Naive thymus-derived CD8-positive, alpha-beta T cell (primary cell): ENCODE results near the gene PLXNA4. TPM values are rescaled to one million over a fixed set of nuclear protein-coding genes. Genes with fewer than 3 reads are reported as not detected.

Experiments
- ATAC-seq, 2 donors: fragments of 150-1000 bp; cut with Tn5 transposase in 1 of 2; sonication (Bioruptor Pico), chemical (Tn5 transposase) in 1 of 2; 1 replicate in 1 of 2; 2 replicates in 1 of 2; pipeline ENCODE4 v1.10.0; 2021; ENCODE audit warnings: mild to moderate bottlenecking in 2 of 2, moderate library complexity in 2 of 2
- POLR2A ChIA-PET: fragments of 350-600 bp; sonication (Branson Sonifier 250); formaldehyde crosslinking; loops from one replicate; lab custom pipeline; 2021; ENCODE audit warnings: antibody characterized with exemption; lab: Charles Lee
- DNase-seq, 10 donors: peaks; one replicate each; pipeline versions ENCODE4 v3.0.0 to v3.0.0-alpha.2; 2020 to 2022
- H3K27ac Mint-ChIP-seq, 10 donors: one replicate each; pipeline ENCODE4 v1.8.0; 2020 to 2022; ENCODE audit warnings: mild to moderate bottlenecking in 10 of 10, mixed read lengths in 10 of 10, moderate library complexity in 4 of 10, inconsistent platforms in 1 of 10
- H3K27me3 Mint-ChIP-seq, 5 donors: one replicate each; pipeline ENCODE4 v1.8.0; 2021 to 2022; ENCODE audit warnings: mixed read lengths in 5 of 5
- H3K36me3 Mint-ChIP-seq, 3 donors: one replicate each; pipeline ENCODE4 v1.8.0; 2020 to 2022; ENCODE audit warnings: mixed read lengths in 3 of 3, mild to moderate bottlenecking in 2 of 3, inconsistent platforms in 1 of 3
- H3K4me1 Mint-ChIP-seq, 4 donors: one replicate each; pipeline ENCODE4 v1.8.0; 2021 to 2022; ENCODE audit warnings: mixed read lengths in 4 of 4
- H3K4me3 Mint-ChIP-seq, 10 donors: one replicate each; pipeline ENCODE4 v1.8.0; 2020 to 2022; ENCODE audit warnings: mild to moderate bottlenecking in 10 of 10, mixed read lengths in 10 of 10, moderate library complexity in 6 of 10, inconsistent platforms in 1 of 10
- H3K9me3 Mint-ChIP-seq, 9 donors: one replicate each; pipeline ENCODE4 v1.8.0; 2020 to 2022; ENCODE audit warnings: mixed read lengths in 9 of 9, mild to moderate bottlenecking in 3 of 9, inconsistent platforms in 1 of 9, moderate library complexity in 1 of 9
- polyA plus RNA-seq, 3 donors: library from polyadenylated mRNA; unstranded; fragments of 300-500 nt; fragmentation: Illumina TruSeq; gene quantifications; one replicate each; pipeline ENCODE4 v1.2.3, GENCODE V29; 2021
- total RNA-seq, 8 experiments: library from RNA in 2 of 8; stranded (reverse) in 2 of 8; gene quantifications; one replicate each; pipeline ENCODE4 v1.2.3 and lab custom pipeline; 2021 to 2026

PLXNA4 gene
- total and polyA plus RNA-seq, 5 experiments from 2014 or later, result 0.05 to 1.2 (median 0.27) TPM

- no peak for DNase-seq
- POLR2A ChIA-PET, result no interaction called here
Measured at GRCh38 chr7:132362059-132362458, 214.2 kb downstream of the PLXNA4 start.

GRCh38 chr7:132361146-132361545, 215.1 kb downstream of the PLXNA4 start:
- DNase-seq, result no peak
- POLR2A ChIA-PET, result no interaction called here
- Mint-ChIP-seq H3K4me1 (peaks cover 0 to 3% (median 2%) of the 10 kb centered on the region in 4 donors), H3K36me3 (no peaks in the 10 kb centered on the region), H3K9me3 (peaks cover 0 to 3% (median 0%) of the 10 kb centered on the region in 9 donors), H3K27ac (no peak overlapping the region), H3K4me3 (no peak overlapping the region), H3K27me3 (peaks cover 4 to 19% (median 8%) of the 10 kb centered on the region in 5 donors)
- ATAC-seq, result no peak

More at GRCh38 chr7:132362059-132362458, 214.2 kb downstream of the PLXNA4 start:
- no peak for ATAC-seq
- Mint-ChIP-seq H3K27me3 (peaks cover 2 to 15% (median 8%) of the 10 kb centered on the region in 5 donors), H3K9me3 (peaks cover 0 to 3% (median 0%) of the 10 kb centered on the region in 9 donors), H3K4me1 (peaks cover 0 to 3% (median 2%) of the 10 kb centered on the region in 4 donors), H3K27ac (no peak overlapping the region), H3K36me3 (no peaks in the 10 kb centered on the region), H3K4me3 (no peak overlapping the region)

GRCh38 chr7:132359743-132360142, 216.5 kb downstream of the PLXNA4 start:
- H3K9me3 Mint-ChIP-seq, result peaks cover 0 to 3% (median 0%) of the 10 kb centered on the region in 9 donors
- ATAC-seq (no peak), DNase-seq (no peak)
- H3K4me1 Mint-ChIP-seq, result peaks cover 0 to 3% (median 2%) of the 10 kb centered on the region in 4 donors
- H3K27me3 Mint-ChIP-seq, result peaks cover 3 to 15% (median 9%) of the 10 kb centered on the region in 5 donors
- no peak overlapping the region for H3K4me3 Mint-ChIP-seq
- no peaks in the 10 kb centered on the region for H3K36me3 Mint-ChIP-seq
- POLR2A ChIA-PET, result no interaction called here
- H3K27ac Mint-ChIP-seq, result no peak overlapping the region

GRCh38 chr7:132355048-132355447, 221.2 kb downstream of the PLXNA4 start:
- Mint-ChIP-seq H3K36me3 (no peaks in the 10 kb centered on the region), H3K9me3 (no peaks in the 10 kb centered on the region), H3K4me1 (peaks cover 0 to 4% (median 0%) of the 10 kb centered on the region in 4 donors), H3K4me3 (no peak overlapping the region), H3K27me3 (peaks cover 4 to 43% (median 17%) of the 10 kb centered on the region in 5 donors), H3K27ac (peak overlapping the region in 1 of 10 donors; percentile 21)
- DNase-seq (no peak), ATAC-seq (no peak)
- POLR2A ChIA-PET, result no interaction called here

- ATAC-seq (no peak), DNase-seq (no peak)
- Mint-ChIP-seq H3K9me3 (no peaks in the 10 kb centered on the region), H3K27me3 (peaks cover 6 to 48% (median 20%) of the 10 kb centered on the region in 5 donors), H3K4me1 (peaks cover 0 to 4% (median 0%) of the 10 kb centered on the region in 4 donors), H3K36me3 (no peaks in the 10 kb centered on the region), H3K27ac (no peak overlapping the region), H3K4me3 (no peak overlapping the region)
- POLR2A ChIA-PET, result no interaction called here
Measured at GRCh38 chr7:132354527-132354926, 221.7 kb downstream of the PLXNA4 start.

- Mint-ChIP-seq H3K4me3 (no peak overlapping the region), H3K27me3 (peaks cover 6 to 50% (median 20%) of the 10 kb centered on the region in 5 donors), H3K9me3 (no peaks in the 10 kb centered on the region), H3K4me1 (peaks cover 0 to 4% (median 0%) of the 10 kb centered on the region in 4 donors), H3K27ac (no peak overlapping the region), H3K36me3 (no peaks in the 10 kb centered on the region)
- POLR2A ChIA-PET, result no interaction called here
- no peak for DNase-seq
- no peak for ATAC-seq
Measured at GRCh38 chr7:132353936-132354335, 222.3 kb downstream of the PLXNA4 start.

- H3K27me3 Mint-ChIP-seq, result peaks cover 8 to 60% (median 20%) of the 10 kb centered on the region in 5 donors
- H3K4me1 Mint-ChIP-seq, result peaks cover 0 to 4% (median 0%) of the 10 kb centered on the region in 4 donors
- H3K4me3 Mint-ChIP-seq, result no peak overlapping the region
- POLR2A ChIA-PET, result no interaction called here
- ATAC-seq (no peak), DNase-seq (no peak)
- no peaks in the 10 kb centered on the region for H3K36me3 Mint-ChIP-seq
- H3K9me3 Mint-ChIP-seq, result no peaks in the 10 kb centered on the region
- H3K27ac Mint-ChIP-seq, result peak overlapping the region in 1 of 10 donors; percentile 11
Measured at GRCh38 chr7:132352800-132353199, 223.5 kb downstream of the PLXNA4 start.

GRCh38 chr7:132351954-132352499, 224.2 kb downstream of the PLXNA4 start:
- Mint-ChIP-seq H3K27me3 (peaks cover 12 to 67% (median 22%) of the 10 kb centered on the region in 5 donors), H3K27ac (no peak overlapping the region), H3K4me3 (no peak overlapping the region), H3K9me3 (no peaks in the 10 kb centered on the region), H3K36me3 (no peaks in the 10 kb centered on the region), H3K4me1 (peaks cover 0 to 4% (median 0%) of the 10 kb centered on the region in 4 donors)
- no peak for DNase-seq
- no peak for ATAC-seq
- POLR2A ChIA-PET, result no interaction called here

GRCh38 chr7:132350741-132351140, 225.5 kb downstream of the PLXNA4 start:
- ATAC-seq (no peak), DNase-seq (no peak)
- Mint-ChIP-seq H3K4me1 (peaks cover 0 to 5% (median 0%) of the 10 kb centered on the region in 4 donors), H3K9me3 (no peaks in the 10 kb centered on the region), H3K4me3 (no peak overlapping the region), H3K27ac (no peak overlapping the region), H3K27me3 (peaks cover 11 to 67% (median 27%) of the 10 kb centered on the region in 5 donors), H3K36me3 (no peaks in the 10 kb centered on the region)
- POLR2A ChIA-PET, result no interaction called here

GRCh38 chr7:132349075-132349474, 227.2 kb downstream of the PLXNA4 start:
- POLR2A ChIA-PET, result no interaction called here
- Mint-ChIP-seq H3K4me3 (no peak overlapping the region), H3K27ac (no peak overlapping the region), H3K36me3 (no peaks in the 10 kb centered on the region), H3K4me1 (peaks cover 0 to 6% (median 0%) of the 10 kb centered on the region in 4 donors), H3K27me3 (peaks cover 11 to 57% (median 23%) of the 10 kb centered on the region in 5 donors), H3K9me3 (no peaks in the 10 kb centered on the region)
- DNase-seq, result no peak
- no peak for ATAC-seq

- no peaks in the 10 kb centered on the region for H3K9me3 Mint-ChIP-seq
- peaks cover 0 to 6% (median 0%) of the 10 kb centered on the region in 4 donors for H3K4me1 Mint-ChIP-seq
- H3K27ac Mint-ChIP-seq, result no peak overlapping the region
- POLR2A ChIA-PET, result no interaction called here
- no peak overlapping the region for H3K4me3 Mint-ChIP-seq
- ATAC-seq (no peak), DNase-seq (no peak)
- H3K27me3 Mint-ChIP-seq, result peaks cover 11 to 56% (median 16%) of the 10 kb centered on the region in 5 donors
- no peaks in the 10 kb centered on the region for H3K36me3 Mint-ChIP-seq
Measured at GRCh38 chr7:132348341-132348740, 227.9 kb downstream of the PLXNA4 start.

GRCh38 chr7:132347858-132348257, 228.4 kb downstream of the PLXNA4 start:
- ATAC-seq, result no peak
- no peak for DNase-seq
- Mint-ChIP-seq H3K4me1 (peaks cover 0 to 4% (median 0%) of the 10 kb centered on the region in 4 donors), H3K9me3 (no peaks in the 10 kb centered on the region), H3K4me3 (no peak overlapping the region), H3K36me3 (no peaks in the 10 kb centered on the region), H3K27me3 (peaks cover 11 to 51% (median 14%) of the 10 kb centered on the region in 5 donors), H3K27ac (no peak overlapping the region)
- POLR2A ChIA-PET, result no interaction called here

- peaks cover 0 to 3% (median 0%) of the 10 kb centered on the region in 4 donors for H3K4me1 Mint-ChIP-seq
Measured at GRCh38 chr7:132347123-132347522, 229.1 kb downstream of the PLXNA4 start.

More at GRCh38 chr7:132347123-132347522, 229.1 kb downstream of the PLXNA4 start:
- Mint-ChIP-seq H3K4me3 (no peak overlapping the region), H3K9me3 (no peaks in the 10 kb centered on the region), H3K27ac (no peak overlapping the region), H3K36me3 (no peaks in the 10 kb centered on the region), H3K27me3 (peaks cover 6 to 43% (median 12%) of the 10 kb centered on the region in 5 donors)
- ATAC-seq (no peak), DNase-seq (no peak)
- POLR2A ChIA-PET, result no interaction called here
